A549 treated with dexamethasone at 1 μM for 4 hours (cell line): ENCODE results near the gene LSM5. TPM values are rescaled to one million over a fixed set of nuclear protein-coding genes. Genes with fewer than 3 reads are reported as not detected.

ENCODE experiments used
- total RNA-seq: library from RNA; stranded (reverse); fragments of 200-300 nt; extraction: Qiagen RNA extraction; gene quantifications from 5 replicates; pipeline ENCODE4 v1.2.3, GENCODE V29; 2022

Gene LSM5
- 74.0 to 88.3 TPM (median 80.8 TPM) in 5 replicates for total RNA-seq

GRCh38 chr7:32490127-32490796 is at the start of gene LSM5:
Gene LSM5, minus strand, starts transcription at chr7:32490380. Its CDS starts 15 bp downstream, at chr7:32490365.

DNA sequence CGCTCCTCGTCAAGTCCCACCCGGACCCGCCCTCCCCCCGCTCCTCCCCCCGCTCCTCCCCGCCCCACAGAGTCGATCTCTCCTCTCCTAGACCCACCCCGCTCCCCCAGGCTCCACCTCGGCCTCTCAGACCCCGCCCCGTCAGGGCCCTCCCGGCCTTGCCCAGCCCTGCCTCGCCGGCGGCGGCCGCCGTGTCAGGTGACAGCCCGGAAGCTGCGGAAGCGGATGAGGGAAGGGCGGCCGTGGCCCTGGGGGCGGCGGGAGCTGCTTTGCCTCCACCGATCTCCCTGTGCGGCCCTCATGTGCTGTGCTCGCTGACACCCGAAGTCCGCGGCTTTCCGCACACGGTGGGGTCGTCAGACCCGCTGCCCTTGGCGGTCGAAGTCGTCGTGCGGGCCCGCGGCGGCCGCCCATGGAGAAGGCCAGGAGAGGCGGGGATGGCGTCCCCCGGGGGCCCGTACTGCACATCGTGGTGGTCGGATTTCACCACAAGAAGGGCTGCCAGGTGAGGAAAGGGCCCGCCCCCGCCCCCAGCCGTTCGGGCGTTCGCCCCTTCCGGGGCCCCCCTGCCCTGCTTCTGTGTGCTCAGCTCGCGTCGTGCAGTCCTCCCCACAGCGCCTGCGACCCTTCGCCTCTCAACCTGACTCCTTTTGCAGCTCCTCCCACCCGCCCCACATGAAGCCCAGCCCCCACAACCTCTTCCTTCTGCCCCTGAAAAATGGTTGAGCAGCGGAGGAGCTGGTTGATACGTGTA is 5.3 kb upstream of the LSM5 start, which contains the start of gene AVL9:
Gene AVL9, plus strand, starts transcription at position 192 of the 754 bp plus-strand sequence. Its CDS starts 221 bp downstream, at position 413.

Other genes starting within 250 kb of the LSM5 start
- gene AVL9, start 5.1 kb upstream of the LSM5 start, total RNA-seq = 17.7 to 29.7 TPM (median 25.1 TPM) in 5 replicates